GM18526 (cell line): ENCODE results near the gene CYTH4.

Experiments used
- POLR2A ChIP-seq: IDR thresholded peaks from 3 replicates; pipeline ENCODE4 v1.6.1; 2011; ENCODE audit not compliant: insufficient read length; ENCODE audit errors: extremely low read depth

CYTH4 gene

DNA sequence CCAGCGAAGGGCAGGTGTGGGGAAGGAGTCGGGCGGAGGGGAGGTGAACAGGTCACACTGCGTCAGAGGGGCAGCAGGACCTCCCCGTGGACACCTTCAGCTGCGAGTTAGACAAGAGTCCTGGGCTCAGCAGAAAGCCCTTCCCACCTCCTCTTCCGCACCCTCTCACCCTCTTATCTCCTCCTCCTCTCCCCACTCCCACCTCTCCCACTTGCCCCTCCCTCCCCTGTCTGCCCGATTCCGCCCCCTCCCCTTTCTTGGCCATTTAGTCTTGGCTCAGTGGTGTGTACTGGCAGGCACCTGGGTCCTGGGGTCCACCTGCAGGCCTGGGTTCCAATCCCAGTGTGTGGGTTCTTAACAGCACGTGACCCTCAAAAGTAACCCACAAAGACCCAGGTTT, 37.2 kb downstream of the CYTH4 start:
- no peak for TF ChIP-seq POLR2A

- no peak for TF ChIP-seq POLR2A
Measured at GRCh38 chr22:37320726-37321677, 38.7 kb downstream of the CYTH4 start.

DNA sequence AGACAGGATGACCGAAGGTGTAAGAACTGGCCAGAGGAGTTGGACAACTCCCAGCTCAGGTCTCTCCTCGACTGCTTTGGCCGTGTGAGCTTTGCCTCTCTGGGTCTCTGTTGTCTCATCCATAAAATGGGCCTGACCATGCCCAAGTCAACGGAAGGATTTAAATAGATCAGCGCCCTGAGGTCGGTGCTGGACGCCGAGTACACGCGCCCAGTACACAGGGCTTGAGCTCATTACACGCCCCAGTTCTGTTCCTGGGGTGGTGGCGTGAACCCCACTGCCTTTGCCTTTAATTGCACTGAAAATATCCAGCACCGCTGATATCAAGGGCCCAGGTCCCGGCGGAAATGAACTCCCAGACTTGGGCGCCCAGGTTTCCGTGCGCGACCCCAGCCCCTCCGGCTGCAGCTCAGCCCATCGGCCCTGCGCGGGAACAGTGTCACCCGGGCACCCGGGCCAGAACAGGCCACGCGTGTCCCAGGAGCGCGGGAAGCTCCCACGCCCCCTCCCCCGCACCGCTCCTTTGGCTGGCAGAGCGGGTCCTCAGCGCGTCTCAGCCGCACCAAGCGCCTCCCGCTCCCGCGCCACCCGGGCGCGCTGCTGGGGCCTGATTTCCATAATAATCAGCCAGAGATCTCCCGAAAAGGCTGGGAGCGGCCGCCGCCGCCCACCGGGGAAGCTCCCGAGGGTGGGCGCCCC, 42.2 kb downstream of the CYTH4 start:
- no peak for TF ChIP-seq POLR2A

- TF ChIP-seq POLR2A = no peak
Measured at GRCh38 chr22:37325039-37325395, 42.7 kb downstream of the CYTH4 start.

GRCh38 chr22:37326726-37327125, 44.4 kb downstream of the CYTH4 start:
- no peak for TF ChIP-seq POLR2A

- no peak for TF ChIP-seq POLR2A
Measured at GRCh38 chr22:37328017-37328416, 45.7 kb downstream of the CYTH4 start.

GRCh38 chr22:37329238-37330140, 47.2 kb downstream of the CYTH4 start:
- no peak for TF ChIP-seq POLR2A

- no peak for TF ChIP-seq POLR2A
Measured at GRCh38 chr22:37330200-37331033, 48.1 kb downstream of the CYTH4 start.

GRCh38 chr22:37331034-37331428, 48.7 kb downstream of the CYTH4 start:
- TF ChIP-seq POLR2A = no peak

- no peak for TF ChIP-seq POLR2A
Measured at GRCh38 chr22:37331856-37332536, 49.7 kb downstream of the CYTH4 start.

GRCh38 chr22:37333724-37334460, 51.6 kb downstream of the CYTH4 start:
- TF ChIP-seq POLR2A = no peak

DNA sequence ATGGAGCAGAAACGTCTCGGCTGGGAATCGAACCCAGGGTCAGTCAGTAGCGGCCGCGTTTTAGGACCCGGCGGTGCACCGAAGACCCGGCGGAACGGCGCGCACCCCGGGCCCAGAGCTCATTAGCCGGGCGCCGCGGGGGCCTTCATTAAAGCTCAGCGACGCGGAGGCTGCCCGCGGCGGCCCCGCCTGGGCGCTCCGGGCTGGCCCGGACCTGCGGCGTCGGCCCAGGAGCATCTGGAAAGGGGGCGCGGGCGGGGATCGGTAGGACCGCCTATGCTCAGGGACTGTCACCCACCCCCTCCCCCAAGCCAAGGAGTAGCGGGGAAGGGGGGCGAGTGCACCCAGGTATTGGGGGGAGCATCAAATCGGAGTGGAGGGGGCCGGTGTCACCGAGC, 52.2 kb downstream of the CYTH4 start:
- TF ChIP-seq POLR2A = no peak
